PC-9 (cell line): ENCODE measurements around the gene ENPP6. TPM values are rescaled to one million over a fixed set of nuclear protein-coding genes. Genes with fewer than 3 reads are reported as not detected.

Experiments used
- Bru-seq: library from RNA; stranded (reverse); fragments of 400-500 nt; gene quantifications from one replicate; lab custom pipeline; 2021; lab: Mats Ljungman, UMichigan
- BruChase-seq, 2 experiments: library from RNA; stranded (reverse); fragments of 400-500 nt; gene quantifications; one replicate each; lab custom pipeline; 2021; lab: Mats Ljungman, UMichigan
- BruUV-seq: library from RNA; stranded (reverse); fragments of 400-500 nt; replicated peaks from 2 replicates; lab custom pipeline; 2021; lab: Mats Ljungman, UMichigan
- CTCF ChIA-PET: fragments of 300-600 bp; sonication (Branson Sonifier 250); formaldehyde crosslinking; loops from one replicate; lab custom pipeline; 2022; ENCODE audit warnings: antibody characterized with exemption; lab: Charles Lee
- POLR2A ChIA-PET: fragments of 300-600 bp; sonication (Branson Sonifier 250); formaldehyde crosslinking; loops from one replicate; lab custom pipeline; 2022; ENCODE audit warnings: antibody characterized with exemption; ENCODE audit not compliant: unreplicated experiment; lab: Charles Lee
- DNase-seq, 2 experiments: peaks; one replicate each; pipeline versions ENCODE4 v3.0.0 to v3.0.0-alpha.2; 2015 to 2022; ENCODE audit warnings: mixed read lengths in 1 of 2
- H2AFZ ChIP-seq: fragments of 200-600 bp; sonication (generic); 2 replicates; pipeline ENCODE4 v1.8.1; 2017; ENCODE audit warnings: antibody characterized with exemption
- H3F3A ChIP-seq: fragments of 200-600 bp; sonication (generic); 2 replicates; pipeline ENCODE4 v1.8.1; 2017; ENCODE audit warnings: antibody characterized with exemption, mild to moderate bottlenecking, low read depth; ENCODE audit not compliant: insufficient read depth
- H3K27ac ChIP-seq: fragments of 200-600 bp; sonication (generic); 2 replicates; pipeline ENCODE4 v1.6.1; 2016; ENCODE audit warnings: mixed run types
- H3K27me3 ChIP-seq: fragments of 200-600 bp; sonication (generic); 2 replicates; pipeline ENCODE4 v1.6.1; 2016; ENCODE audit warnings: low read depth, mixed run types; ENCODE audit not compliant: insufficient read depth
- H3K36me3 ChIP-seq: fragments of 200-600 bp; sonication (generic); 2 replicates; pipeline ENCODE4 v1.6.1; 2016; ENCODE audit warnings: low read depth, mixed run types
- H3K4me1 ChIP-seq: fragments of 200-600 bp; sonication (generic); replicated peaks from 2 replicates; pipeline ENCODE4 v1.6.1; 2016; ENCODE audit warnings: mixed run types; ENCODE audit not compliant: insufficient read depth
- H3K4me2 ChIP-seq: fragments of 200-600 bp; sonication (generic); 2 replicates; pipeline ENCODE4 v1.6.1; 2017; ENCODE audit warnings: mixed run types
- H3K4me3 ChIP-seq: fragments of 200-600 bp; sonication (generic); 2 replicates; pipeline ENCODE4 v1.6.1; 2016; ENCODE audit warnings: mixed run types
- H3K79me2 ChIP-seq: fragments of 200-600 bp; sonication (generic); 2 replicates; pipeline ENCODE4 v1.6.1; 2017; ENCODE audit warnings: low read depth, mixed run types
- H3K9me2 ChIP-seq: fragments of 200-600 bp; sonication (generic); 2 replicates; pipeline ENCODE4 v1.8.1; 2017; ENCODE audit warnings: mild to moderate bottlenecking; ENCODE audit not compliant: insufficient read depth
- H3K9me3 ChIP-seq: fragments of 200-600 bp; sonication (generic); 2 replicates; pipeline ENCODE4 v1.8.1; 2016; ENCODE audit warnings: low read depth; ENCODE audit not compliant: insufficient read depth
- H4K20me1 ChIP-seq: fragments of 200-600 bp; sonication (generic); 2 replicates; pipeline ENCODE4 v1.8.1; 2017; ENCODE audit not compliant: insufficient read depth
- EZH2 ChIP-seq: fragments of 200-600 bp; sonication (generic); IDR thresholded peaks from 2 replicates; pipeline ENCODE4 v1.8.0; 2017; ENCODE audit warnings: antibody characterized with exemption, low read depth
- intact Hi-C: fragments of 100-400 bp; cut with micrococcal nuclease; formaldehyde crosslinking; loops from one replicate; pipeline ENCODE4 v1.10.0; 2022; ENCODE audit not compliant: unreplicated experiment
- long read RNA-seq: library from polyadenylated mRNA; stranded (forward); transcript quantifications from one replicate; pipeline ENCODE4 v2.0.0, GENCODE V29; 2022
- total RNA-seq: library from RNA; stranded (reverse); gene quantifications from 2 replicates; pipeline ENCODE4 v1.2.3, GENCODE V29; 2021
- TF ChIP-seq, protein P1 (sequence below): fragments of 200-600 bp; sonication (generic); conservative IDR thresholded peaks from 2 replicates; pipeline ENCODE4 v1.6.1; 2017; ENCODE audit warnings: mixed run types, antibody characterized with exemption, mild to moderate bottlenecking, moderate library complexity

The ENPP6 gene
- total RNA-seq (not detected in 2 replicates), Bru-seq, nascent RNA (not detected), BruChase-seq, experiment 1, labeled RNA remaining after a 2-hour chase (percentile 5 among the genes with signal in this experiment), BruChase-seq, experiment 2, labeled RNA remaining after a 6-hour chase (percentile 2 among the genes with signal in this experiment)
- long read RNA-seq = 0 reads

DNA sequence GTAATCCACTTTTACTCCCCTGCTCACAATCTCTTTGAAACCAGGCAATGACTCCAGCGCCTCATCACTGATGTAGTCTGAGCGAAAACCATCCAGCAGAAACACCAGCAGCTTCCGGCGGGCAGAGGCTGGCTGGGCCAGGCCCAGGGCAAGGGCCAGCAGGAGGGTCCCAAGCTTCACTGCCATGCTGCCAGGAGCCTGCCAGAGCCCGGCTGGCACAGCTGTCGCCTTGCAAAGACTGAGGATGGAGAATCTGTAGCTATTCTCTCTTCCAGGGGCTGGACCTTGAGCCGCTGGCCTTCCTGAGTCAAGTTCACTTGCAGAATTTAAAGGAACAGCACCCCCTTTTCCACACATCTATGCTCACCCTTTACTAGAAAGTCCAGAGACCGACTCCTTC lies at the start of gene ENPP6:
Gene ENPP6 (minus strand): TSS at position 240 of the 400 bp plus-strand sequence. CDS start 54 bp downstream, at position 186.
- TF ChIP-seq EZH2 = no peak
- TF ChIP-seq, protein P1, sequence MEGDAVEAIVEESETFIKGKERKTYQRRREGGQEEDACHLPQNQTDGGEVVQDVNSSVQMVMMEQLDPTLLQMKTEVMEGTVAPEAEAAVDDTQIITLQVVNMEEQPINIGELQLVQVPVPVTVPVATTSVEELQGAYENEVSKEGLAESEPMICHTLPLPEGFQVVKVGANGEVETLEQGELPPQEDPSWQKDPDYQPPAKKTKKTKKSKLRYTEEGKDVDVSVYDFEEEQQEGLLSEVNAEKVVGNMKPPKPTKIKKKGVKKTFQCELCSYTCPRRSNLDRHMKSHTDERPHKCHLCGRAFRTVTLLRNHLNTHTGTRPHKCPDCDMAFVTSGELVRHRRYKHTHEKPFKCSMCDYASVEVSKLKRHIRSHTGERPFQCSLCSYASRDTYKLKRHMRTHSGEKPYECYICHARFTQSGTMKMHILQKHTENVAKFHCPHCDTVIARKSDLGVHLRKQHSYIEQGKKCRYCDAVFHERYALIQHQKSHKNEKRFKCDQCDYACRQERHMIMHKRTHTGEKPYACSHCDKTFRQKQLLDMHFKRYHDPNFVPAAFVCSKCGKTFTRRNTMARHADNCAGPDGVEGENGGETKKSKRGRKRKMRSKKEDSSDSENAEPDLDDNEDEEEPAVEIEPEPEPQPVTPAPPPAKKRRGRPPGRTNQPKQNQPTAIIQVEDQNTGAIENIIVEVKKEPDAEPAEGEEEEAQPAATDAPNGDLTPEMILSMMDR = no peak
- no peaks in the 10 kb centered on the region for H3F3A ChIP-seq
- H4K20me1 ChIP-seq = no peaks in the 10 kb centered on the region
- H3K36me3 ChIP-seq = no peaks in the 10 kb centered on the region
- H3K4me2 ChIP-seq = no peak within 1 kb of the TSS
- no peaks in the 10 kb centered on the region for H3K79me2 ChIP-seq
- no peak within 1 kb of the TSS for H2AFZ ChIP-seq
- no peak within 1 kb of the TSS for H3K27ac ChIP-seq
- CTCF ChIA-PET = no interaction called here
- H3K27me3 ChIP-seq = peaks cover 19% of the 10 kb centered on the region
- no peaks in the 10 kb centered on the region for H3K9me3 ChIP-seq
- no peak for DNase-seq
- H3K4me1 ChIP-seq = no peaks in the 10 kb centered on the region
- POLR2A ChIA-PET = no interaction called here
- no peak within 1 kb of the TSS for H3K4me3 ChIP-seq
- H3K9me2 ChIP-seq = no peaks in the 10 kb centered on the region
- intact Hi-C loops = no loop called here
- no TSS peak for BruUV-seq

GRCh38 chr4:184267206-184267608 lies 49.5 kb upstream of the ENPP6 start:
- Histone ChIP-seq H3K4me1 (peaks cover 34% of the 10 kb centered on the region), H3K4me3 (peak overlapping the region; percentile 59), H3K79me2 (no peaks in the 10 kb centered on the region), H4K20me1 (no peaks in the 10 kb centered on the region), H3K27me3 (no peaks in the 10 kb centered on the region), H3K9me2 (no peaks in the 10 kb centered on the region), H3K9me3 (no peaks in the 10 kb centered on the region), H3K36me3 (no peaks in the 10 kb centered on the region), H3K27ac (peak overlapping the region; percentile 84; the same call in 1 of the 2 replicates), H2AFZ (no peak overlapping the region; the same call in 1 of the 2 replicates), H3K4me2 (peak overlapping the region; percentile 75), H3F3A (peaks cover 34% of the 10 kb centered on the region)
- intact Hi-C loops = loop anchor here (2.0 to 10.0 kb wide), 7 partner anchors 75 to 868 kb away; no protein-coding TSS in a partner anchor
- DNase-seq = no peak
- ChIA-PET POLR2A (no interaction called here), CTCF (no interaction called here)
- TF ChIP-seq, protein P1 = no peak
- no peak for TF ChIP-seq EZH2
- BruUV-seq = no TSS peak

GRCh38 chr4:184265546-184266351 lies 48.1 kb upstream of the ENPP6 start:
- no peaks in the 10 kb centered on the region for H3K9me3 ChIP-seq
- H3K79me2 ChIP-seq = no peaks in the 10 kb centered on the region
- intact Hi-C loops = loop anchor here (1.0 to 10.0 kb wide), 9 partner anchors 77 to 869 kb away; partner anchors contain the start of genes CASP3 and PRIMPOL
- no peaks in the 10 kb centered on the region for H3K27me3 ChIP-seq
- no peaks in the 10 kb centered on the region for H4K20me1 ChIP-seq
- H3K9me2 ChIP-seq = no peaks in the 10 kb centered on the region
- peaks cover 34% of the 10 kb centered on the region for H3F3A ChIP-seq
- BruUV-seq = TSS peak; percentile 79
- DNase-seq = peak; percentile 67 to 72
- peak overlapping the region; percentile 83 for H3K27ac ChIP-seq
- CTCF ChIA-PET = interaction anchor here (0.6 to 1.2 kb wide), 8 partner anchors 22 to 830 kb away, joined by 3 to 7 read pairs (median 4); no protein-coding TSS in a partner anchor
- no peaks in the 10 kb centered on the region for H3K36me3 ChIP-seq
- H3K4me1 ChIP-seq = peaks cover 34% of the 10 kb centered on the region
- POLR2A ChIA-PET = interaction anchor here (0.5 to 1.1 kb wide), 7 partner anchors 65 to 629 kb away, joined by 3 to 12 read pairs (median 4); partner anchors contain the start of genes CASP3, IRF2 and PRIMPOL
- H3K4me2 ChIP-seq = peak overlapping the region; percentile 90
- TF ChIP-seq EZH2 = no peak
- TF ChIP-seq, protein P1 = no peak
- peak overlapping the region; percentile 86 for H2AFZ ChIP-seq
- H3K4me3 ChIP-seq = peak overlapping the region; percentile 66
